ENCODE results near the gene GYS2.
A peak's percentile ranks its signal among the peaks of the same experiment; 100 is the strongest.

GYS2 gene

DNA sequence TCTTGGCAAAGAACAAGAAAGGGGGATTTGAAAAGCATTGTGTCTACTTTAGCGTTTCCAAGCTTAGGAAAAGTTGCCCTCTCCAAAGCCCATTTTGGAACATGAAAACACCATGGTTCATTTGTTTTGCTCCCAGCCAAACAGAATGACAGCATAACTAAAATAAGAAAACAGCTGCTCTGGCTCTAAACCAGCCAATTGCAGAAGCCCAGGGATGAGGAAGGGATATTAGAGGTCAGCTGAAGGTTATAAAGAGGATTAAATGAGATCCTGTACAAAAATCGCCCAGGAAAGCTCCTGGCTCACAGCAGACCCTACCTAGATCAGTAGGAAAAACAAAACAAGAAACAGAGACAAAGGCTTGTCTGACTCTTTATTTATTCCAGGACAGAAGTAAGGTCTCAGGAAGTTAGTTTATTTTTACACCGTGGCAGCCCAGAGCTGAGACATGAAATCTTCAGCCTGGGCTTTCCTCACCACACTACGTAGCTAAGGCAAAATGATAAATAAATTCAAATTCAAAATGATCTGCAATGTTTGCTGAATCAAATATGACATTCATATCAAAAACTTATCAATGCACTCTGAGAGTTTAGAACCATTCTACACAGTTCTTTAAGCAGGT, 52.7 kb downstream of the GYS2 start:
- no peak for DNase-seq

DNA sequence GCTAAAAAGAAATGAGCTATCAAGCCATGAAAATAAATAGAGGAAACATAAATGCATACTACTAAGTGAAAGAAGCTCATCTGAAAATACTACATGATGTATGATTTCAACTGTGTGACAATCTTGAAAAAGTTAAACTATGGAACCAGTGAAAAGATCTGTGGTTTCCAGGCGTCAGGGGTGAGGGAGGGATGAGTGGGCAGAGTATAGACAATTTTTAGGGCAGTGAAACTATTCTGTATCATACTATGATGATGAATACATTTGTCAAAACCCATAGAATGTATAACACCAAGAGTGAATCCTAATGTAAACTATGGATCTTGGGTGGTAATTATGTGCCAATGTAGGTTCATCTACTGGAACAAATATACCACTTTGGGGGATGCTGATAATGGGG, 57.2 kb downstream of the GYS2 start:
- DNase-seq: no peak

DNA sequence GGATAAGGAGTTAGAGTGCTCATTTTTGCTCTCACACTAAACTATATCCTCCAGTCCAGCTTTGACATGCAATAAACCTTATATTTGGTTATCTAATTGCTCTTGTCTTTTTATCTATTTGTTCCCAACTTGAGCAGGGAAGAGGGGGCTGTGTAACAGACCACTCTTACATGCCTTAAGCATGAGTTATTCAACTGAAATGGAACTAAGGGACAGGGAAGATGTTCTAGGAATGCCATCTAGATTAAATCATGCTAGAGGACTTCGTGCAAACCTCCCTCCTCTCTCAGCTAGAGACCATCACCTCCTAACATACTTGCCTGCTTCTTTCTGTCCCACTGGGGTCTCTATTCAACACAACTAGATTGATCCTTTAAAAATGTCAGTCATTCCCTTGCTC, 57.9 kb downstream of the GYS2 start:
- DNase-seq: peak; percentile 41

DNA sequence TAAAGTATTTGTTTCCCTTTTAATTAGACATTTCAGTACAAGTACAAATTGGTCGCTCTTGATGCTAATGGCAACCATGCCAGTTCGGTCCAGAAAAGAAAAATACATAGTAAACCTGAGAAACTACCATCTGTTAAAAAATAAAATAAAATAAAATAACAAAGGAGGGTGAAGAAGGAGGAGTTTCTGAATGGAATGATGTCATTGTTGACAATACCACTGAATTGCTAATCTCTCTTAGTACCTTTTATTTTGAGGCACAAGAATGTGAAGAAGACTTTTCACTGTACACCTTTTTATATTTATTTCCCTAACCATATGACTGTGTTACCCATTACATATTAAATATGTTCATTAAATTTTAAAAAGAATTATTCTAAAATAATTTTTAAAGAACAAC, 59.1 kb downstream of the GYS2 start:
- DNase-seq: no peak

DNA sequence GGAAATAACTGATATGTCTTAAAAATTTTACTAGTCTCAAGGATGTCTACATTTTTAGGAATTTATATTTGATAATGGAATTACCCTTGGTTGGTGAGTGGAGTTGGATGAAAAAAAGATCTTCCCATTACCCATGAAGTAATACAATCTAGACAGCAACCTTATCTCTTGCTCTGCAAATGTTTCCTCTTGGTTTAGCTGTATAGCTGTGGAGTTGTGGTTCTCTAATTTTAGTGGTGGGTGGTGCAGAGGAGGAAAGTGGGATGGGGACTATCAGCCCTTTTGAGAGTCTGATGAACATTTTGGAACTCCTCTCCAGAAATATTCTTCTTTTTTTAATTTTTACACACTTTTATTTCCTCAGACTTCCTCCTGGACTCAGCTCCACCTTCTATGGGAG, 61.5 kb downstream of the GYS2 start:
- DNase-seq: no peak

DNA sequence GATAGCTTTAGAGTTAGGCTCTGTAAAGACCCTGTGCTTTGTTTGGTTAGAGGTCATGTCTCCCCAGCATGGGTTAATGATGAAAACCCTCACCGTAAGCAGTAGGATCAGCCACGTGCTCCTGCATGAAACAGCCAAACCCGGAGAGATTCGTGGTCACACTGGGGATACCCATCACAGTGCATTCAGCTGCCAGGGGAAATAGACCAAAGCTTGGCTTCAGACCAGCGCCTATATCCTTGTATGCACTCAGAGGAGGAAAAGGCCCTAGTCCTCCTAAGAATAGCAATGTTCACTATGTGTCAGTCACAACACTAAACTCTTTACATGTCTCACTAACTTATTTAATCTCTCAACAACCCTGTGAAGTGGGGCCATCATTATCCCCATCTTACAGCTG, 62.2 kb downstream of the GYS2 start:
- DNase-seq: no peak

DNA sequence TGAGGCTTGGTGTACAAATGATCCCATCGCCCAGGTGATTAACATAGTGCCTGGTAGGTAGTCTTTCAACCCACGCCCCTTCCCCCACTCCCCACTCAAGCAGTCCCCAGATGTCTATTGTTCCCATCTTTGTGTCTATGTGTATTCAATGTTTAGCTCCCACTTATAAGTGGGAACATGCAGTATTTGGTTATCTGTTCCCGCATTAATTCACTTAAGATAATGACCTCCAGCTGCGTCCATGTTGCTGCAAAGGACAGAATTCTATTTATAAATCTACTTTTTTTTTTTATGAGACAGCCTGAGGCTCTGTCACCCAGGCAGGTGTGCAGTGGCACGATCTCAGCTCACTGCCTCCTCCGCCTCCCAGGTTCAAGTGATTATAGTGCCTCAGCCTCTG, 62.9 kb downstream of the GYS2 start:
- DNase-seq: no peak

DNA sequence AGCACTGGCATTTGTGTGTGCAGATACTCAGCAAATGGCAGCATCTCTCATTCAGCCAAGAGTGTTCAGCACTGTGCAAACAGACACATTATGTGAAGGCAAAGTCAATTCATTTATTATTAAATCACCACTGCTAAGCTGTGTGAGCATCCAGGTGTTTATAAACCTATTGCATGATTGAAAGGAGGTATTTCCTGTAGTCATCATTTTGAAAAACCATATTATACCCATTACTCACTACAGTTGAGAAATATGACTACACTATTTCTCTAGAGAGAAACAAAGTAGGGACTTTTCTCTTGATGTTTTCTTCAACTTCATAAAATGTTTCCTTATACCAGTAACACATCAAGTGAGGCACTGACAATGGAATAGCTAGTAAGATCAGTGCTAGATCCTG, 64.8 kb downstream of the GYS2 start:
- DNase-seq: no peak

DNA sequence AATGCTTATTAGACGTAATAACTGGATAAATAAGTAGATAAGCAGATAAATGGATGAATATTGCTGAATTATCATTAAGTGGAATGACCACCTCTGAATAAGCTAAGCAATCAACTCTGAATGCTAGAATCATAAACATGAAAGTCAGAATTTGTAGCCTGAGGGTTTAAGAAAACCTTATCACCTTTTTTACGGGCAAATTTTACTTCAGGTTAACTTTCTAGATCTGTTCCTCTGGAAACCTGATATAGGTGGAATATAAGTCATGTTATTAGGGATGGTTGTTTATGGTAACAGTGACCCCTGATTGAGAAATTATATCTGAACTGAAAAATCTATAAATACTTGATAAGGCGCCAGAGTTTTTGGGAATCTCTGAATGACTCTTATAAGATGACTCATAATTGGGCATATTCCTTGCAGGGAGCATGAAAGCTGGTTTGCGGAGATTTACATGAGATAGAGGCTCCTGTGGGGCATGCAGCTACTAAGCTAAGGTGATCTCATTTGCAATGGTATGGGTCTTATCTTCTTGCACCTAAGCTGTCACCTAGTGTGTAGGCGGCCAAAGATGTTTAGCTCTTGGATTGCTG, 66.5 kb downstream of the GYS2 start:
- DNase-seq: peak; percentile 2

DNA sequence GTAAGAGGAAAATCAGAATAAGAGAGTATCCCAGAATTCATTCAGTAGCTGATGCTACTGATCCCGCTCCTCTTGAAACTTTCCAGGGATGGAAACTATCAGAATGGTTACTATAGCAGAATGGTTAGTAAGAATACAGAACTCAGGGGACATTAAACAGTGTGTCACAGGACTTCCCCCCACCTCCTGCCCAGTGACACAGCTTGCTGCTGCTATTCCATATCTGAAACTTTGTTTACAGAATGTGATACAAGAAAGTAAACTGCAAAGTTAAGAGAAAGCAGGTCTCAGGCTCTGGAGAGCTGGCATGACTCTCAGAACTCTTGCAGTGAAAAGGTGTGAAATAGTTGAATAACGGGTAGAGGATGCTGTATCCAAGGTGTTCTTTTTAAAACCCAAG, 75.2 kb downstream of the GYS2 start:
- no peak for DNase-seq

DNA sequence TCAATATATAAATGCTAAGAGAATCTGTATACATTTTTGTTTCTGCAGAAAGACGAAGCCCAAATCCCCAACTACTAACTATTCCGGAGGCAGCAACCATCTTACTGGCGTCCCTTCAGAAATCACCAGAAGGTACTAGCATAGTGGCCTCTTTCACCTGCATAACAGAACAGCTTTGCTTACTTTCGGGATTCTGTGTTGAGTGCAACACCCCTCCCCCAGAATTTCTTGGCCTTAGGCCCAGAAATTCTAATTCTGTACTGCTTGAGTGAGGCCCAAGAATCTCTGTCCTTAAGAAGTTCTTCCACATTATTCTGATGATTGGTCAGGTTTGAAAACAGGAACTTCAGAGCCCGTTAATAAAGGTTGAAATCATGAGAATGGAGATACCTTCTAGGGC, 75.7 kb downstream of the GYS2 start:
- peak; percentile 14 for DNase-seq

DNA sequence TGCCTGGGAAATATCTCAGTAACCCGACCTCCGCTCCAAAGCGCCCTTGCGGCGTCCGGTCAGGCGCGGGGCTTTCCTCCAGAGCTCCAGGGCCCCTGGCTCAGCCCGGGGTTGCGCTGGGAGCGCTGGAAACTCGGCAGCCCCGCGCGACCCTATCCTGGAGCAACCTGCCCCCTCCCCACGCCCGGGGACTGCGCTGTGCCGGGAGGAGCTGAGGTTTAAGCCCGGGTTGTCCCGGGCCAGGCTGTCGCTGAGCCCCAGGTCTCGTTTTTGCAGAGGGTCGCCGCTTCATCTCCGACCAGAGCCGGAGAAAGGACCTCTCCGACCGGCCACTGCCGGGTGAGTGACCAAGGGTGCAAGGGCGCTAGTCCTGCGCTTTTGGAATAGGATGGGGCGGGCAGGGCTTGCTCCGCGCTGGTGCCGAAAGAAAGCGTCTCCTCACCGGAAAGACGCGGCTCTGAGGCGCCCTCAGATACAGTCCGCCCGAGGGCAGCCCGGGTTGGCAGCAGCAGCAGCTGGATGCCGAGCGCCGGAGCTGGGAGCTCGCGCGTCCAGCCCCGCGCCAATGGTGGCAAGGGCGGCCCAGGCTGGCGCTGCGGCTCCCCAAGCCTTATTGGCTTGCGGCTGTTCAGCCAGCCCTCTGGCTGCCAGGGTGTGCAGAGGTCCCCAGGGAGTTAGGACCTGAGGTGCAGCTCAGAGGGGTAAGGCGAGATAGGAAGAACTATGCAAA, 77.0 kb downstream of the GYS2 start:
- DNase-seq: peak; percentile 43

DNA sequence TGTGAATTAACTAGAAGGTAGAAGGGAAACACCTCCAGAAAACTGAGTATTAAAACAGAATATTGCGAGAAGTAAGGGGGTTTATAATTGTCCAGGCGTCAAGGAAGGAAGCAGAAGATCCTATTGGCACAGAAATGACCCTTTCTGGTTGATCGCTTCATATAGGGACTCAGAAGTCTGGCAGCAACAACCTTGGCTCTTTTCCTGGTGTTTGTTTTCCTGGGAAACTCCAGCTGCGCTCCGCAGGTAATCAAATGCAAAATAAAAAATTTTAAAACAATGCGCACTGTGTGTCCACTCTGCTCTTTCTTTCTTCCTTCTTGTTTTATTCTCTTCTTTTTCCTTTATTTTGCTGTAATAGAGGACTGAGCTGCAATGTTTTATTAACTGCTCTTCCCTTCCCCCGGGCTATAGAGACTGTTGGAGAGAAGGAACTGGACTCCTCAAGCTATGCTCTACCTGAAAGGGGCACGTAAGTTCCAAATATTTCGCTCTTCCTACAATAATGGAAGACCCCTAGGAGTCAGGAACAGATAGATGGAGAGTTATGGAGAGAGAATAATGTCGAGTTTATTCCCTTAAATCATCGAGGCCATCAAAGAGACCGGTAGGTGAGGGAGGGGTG, 77.8 kb downstream of the GYS2 start:
- no peak for DNase-seq

DNA sequence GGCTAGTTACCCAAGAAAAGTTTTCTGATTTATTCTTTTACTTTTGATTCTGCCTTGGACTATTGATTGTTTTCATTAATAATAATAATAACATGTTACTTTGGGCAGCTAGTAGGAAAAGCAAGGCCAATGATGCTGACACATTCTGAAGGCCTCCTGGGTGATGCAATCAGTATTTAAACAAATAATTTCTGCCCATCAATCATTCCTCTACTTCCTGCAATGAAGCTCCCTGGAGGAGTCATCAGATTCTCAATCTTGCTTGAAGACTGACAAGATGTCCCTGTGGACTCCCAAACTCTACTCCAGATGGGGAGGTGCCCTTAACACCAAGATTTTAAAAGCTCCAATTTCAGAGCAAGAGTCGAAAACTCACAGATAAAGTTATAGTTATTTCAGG, 78.6 kb downstream of the GYS2 start, which contains the start of gene SPX:
Gene SPX, plus strand, starts transcription at position 244 of the 400 bp plus-strand sequence. CDS start 177 bp downstream, outside the sequence.
- peak; percentile 29 for DNase-seq

DNA sequence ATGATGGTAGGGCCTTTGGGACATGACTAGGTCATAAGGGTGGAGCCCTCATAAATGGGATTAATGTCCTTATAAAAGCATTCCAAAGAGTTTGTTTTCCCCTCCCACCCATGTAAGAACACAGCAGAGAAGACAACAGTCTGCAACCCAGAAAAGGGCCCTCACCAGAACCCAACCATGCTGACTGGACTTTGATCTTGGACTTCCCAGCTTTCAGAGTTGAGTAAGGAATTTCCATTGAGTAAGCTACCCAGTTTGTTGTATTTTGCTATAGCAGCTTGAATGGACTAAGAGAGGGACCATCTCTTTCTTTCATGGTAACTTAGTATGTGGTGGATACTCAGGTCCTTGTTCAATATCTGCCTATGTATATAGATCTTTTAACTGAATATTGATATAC, 81.5 kb downstream of the GYS2 start:
- no peak for DNase-seq

DNA sequence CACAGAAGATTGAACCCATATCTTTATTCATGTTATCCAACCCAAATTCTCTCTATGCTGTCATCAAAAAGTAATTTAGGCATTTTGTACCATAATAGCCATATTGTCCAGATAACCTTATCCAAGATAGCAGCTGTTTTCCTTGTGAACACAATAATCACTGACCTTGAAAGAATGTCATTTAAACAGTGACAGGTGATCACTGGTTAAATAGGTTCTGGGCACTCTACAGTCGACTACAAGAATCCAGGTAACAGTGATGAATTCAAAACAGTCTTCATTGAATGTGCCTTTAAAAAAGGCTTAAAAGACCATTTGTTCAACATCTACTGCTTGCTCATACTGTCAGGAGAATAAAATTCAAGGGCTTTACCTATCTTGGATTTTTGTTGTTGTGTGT, 83.1 kb downstream of the GYS2 start:
- DNase-seq: no peak

DNA sequence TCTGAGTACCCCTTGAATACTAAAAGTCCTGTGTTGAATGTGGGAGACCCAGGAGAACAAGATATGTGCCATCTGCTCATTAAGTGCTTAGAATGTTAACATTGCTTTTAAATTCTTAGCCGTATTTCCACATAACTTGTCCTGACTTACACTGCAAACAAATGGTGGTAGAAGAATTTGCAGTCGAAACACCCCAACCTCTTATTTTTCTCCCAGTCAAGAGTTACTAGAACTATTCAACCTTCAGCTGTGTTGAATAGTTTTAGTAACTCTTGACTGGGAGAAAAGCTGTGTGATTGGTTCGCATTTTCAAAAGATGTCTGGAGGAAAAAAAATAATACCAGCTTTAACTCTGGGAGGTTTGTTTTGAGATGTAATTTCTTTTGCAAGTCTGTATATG, 86.2 kb downstream of the GYS2 start:
- no peak for DNase-seq

DNA sequence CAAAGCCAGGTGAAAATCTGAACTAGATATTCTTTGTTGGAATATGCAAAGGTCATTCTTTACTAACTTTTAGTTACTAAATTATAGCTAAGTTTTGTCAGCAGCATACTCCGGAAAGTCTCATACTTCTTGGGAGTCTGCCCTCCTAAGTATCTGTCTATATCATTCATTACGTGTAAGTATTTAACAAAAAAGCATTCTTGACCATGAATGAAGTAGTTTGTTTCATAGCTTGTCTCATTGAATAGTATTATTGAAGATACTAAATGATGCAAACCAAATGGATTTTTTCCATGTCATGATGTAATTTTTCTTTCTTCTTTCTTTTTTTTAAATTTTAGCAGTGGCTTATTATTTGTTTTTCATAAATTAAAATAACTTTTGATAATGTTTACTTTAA, 88.4 kb downstream of the GYS2 start:
- no peak for DNase-seq

DNA sequence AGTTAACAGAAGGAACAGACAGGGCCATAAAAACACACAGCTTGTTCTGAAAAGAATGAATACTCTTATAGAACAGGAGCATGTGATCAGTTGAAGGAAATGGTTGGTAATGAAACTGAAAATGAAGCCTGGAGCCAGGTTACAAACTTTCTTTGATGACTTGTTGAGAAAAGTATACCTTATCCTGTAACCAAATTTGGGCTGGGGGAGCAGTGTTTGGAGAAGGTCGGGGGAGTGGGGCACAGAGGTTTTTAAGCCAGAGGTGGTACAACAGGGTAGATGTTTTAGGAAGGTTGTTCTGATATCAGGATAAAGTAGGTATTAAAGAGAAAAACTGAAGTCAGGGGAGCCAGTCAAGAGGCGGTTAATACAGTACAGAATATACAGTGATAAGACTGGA, 94.9 kb downstream of the GYS2 start:
- no peak for DNase-seq

DNA sequence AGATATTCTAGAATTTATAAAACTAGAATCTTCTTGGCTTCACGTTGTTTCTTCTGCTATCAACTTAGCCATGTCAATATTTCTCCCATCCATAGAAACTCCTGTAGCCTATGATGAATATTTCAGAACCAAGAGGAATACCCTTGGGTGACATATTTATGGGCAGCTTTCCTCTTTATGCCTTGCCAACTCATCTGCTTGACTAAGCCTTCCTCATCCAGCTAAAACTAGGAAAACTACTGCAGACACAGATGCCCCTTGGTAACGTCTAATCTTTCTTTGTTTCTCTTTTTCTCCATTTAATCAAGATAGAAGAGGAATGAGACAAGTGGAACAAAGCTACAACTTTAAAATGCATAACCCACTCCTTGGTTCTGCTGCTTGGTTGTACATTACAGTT, 96.8 kb downstream of the GYS2 start:
- DNase-seq: no peak

DNA sequence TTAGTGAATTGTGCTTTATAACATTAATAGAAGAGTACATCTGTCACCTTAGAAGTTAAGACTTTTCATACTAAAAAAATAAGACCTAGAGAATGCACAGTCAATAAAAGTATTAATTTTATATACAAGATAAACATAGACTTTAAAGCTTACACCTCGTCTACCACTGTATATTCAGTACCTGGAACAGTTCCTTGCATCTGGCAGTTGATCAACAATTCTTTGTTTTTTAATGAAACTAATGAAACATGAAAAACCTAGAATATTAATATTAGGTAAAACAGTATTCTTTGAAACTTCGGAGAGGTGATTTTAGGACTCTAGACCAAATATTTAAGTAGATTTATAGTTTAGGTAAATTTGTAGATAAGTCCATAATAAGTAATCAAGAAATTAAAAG, 98.8 kb downstream of the GYS2 start:
- no peak for DNase-seq

DNA sequence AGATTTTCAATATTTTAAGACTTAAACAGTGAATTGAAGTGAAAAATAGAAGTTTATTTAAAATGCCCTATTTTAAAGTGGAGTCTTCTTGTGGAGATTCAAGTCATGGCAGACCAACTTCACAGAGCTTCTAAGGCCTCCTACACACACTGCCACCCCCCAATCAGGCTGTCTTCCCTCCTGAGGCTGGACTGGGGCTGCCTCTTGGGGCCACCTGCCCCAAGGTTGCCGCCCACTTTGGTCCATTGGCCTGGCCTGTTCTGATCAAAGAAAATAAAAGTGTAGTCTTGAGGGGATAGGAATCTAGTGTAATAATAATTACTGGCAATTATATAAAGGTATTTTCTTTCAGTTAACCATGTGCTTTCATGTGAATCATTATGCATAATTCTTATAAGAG, 101.8 kb downstream of the GYS2 start:
- DNase-seq: no peak

DNA sequence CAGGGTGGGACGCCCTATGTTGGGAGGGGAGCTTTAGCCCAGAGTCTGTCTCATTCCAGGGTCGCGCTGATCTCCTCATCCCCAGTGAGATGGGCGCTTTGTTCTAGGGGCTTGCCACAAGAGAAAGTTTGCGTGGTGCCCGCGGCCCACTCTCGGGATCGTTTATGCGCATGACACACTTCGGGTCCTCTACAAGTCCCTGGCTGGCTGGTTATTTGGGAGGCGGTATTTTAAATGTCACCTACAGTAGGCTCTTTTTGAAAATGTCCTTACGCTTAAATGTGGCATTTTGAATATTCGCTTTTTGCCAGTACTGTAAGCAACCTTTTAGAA, 102.5 kb downstream of the GYS2 start:
- DNase-seq: peak; percentile 34
